ENCODE results near the gene RAB6B. TPM values are rescaled to one million over a fixed set of nuclear protein-coding genes. Genes with fewer than 3 reads are reported as not detected.
"Not testable (repeated sequence)": the region's sequence is repeated elsewhere in the genome, so short reads cannot be mapped to it uniquely, and the experiment has no call there.

The RAB6B gene
- total and polyA plus RNA-seq, 2 of the 8 experiments (the other 6 are each of a cell fraction or from before 2014, with no cell fraction given), result 7.9 to 15.6 TPM

GRCh38 chr3:133780756-133781155, 114.9 kb downstream of the RAB6B start:
- H2AFZ ChIP-seq (ENCODE audit: low read length); H4K20me1 ChIP-seq (replicated peaks in 1 of 2; ENCODE audit: control insufficient read depth in 1 of 2, insufficient read depth in 2 of 2, low read length in 2 of 2); H4K91ac ChIP-seq (replicated peaks; ENCODE audit: insufficient read length, low read length); H3K9me3 ChIP-seq (ENCODE audit: insufficient read depth in 2 of 2, low read depth in 1 of 2, low read length in 1 of 2); H3K27ac ChIP-seq (ENCODE audit: low read depth, low read length); H3K9ac ChIP-seq (replicated peaks in 1 of 4; ENCODE audit: extremely low read depth in 1 of 4, low read depth in 3 of 4, low read length in 3 of 4); H3K56ac ChIP-seq (replicated peaks; ENCODE audit: insufficient read length, low read depth, low read length); DNase-seq (ENCODE audit: low read depth in 1 of 2, low spot score in 2 of 2); H3K23ac ChIP-seq (ENCODE audit: insufficient read length); H2AK5ac ChIP-seq (ENCODE audit: low read depth, low read length); H3K36me3 ChIP-seq (ENCODE audit: control insufficient read depth in 2 of 4, insufficient read depth in 4 of 4, low read length in 3 of 4); H3K18ac ChIP-seq (ENCODE audit: extremely low read depth, low read length); H2BK20ac ChIP-seq (ENCODE audit: low read length); H2BK15ac ChIP-seq (ENCODE audit: low read length); H3K4me2 ChIP-seq (ENCODE audit: insufficient read depth in 1 of 2, low read depth in 2 of 2, low read length in 2 of 2); H3K4ac ChIP-seq (replicated peaks; ENCODE audit: insufficient read length, low read depth, low read length); H2BK120ac ChIP-seq (replicated peaks; ENCODE audit: low read depth, low read length); H3K79me1 ChIP-seq (ENCODE audit: low read depth, low read length); H3K14ac ChIP-seq (ENCODE audit: insufficient read length); H4K8ac ChIP-seq (ENCODE audit: extremely low read depth, insufficient read depth, low read length); H2BK12ac ChIP-seq (ENCODE audit: low read depth, low read length); H3K23me2 ChIP-seq (ENCODE audit: low read depth, low read length); H4K5ac ChIP-seq (ENCODE audit: insufficient read length, low read depth, low read length); FAIRE-seq; POLR2A ChIA-PET (ENCODE audit: partially characterized antibody); H3K79me2 ChIP-seq (ENCODE audit: control insufficient read depth in 1 of 2, insufficient read depth in 2 of 2, low read length in 2 of 2); H3K4me1 ChIP-seq (replicated peaks in 1 of 4; ENCODE audit: control insufficient read depth in 3 of 4, insufficient read depth in 4 of 4, low read length in 3 of 4); H3K27me3 ChIP-seq (replicated peaks in 1 of 4; ENCODE audit: control insufficient read depth in 3 of 4, extremely low read depth in 1 of 4, insufficient read depth in 3 of 4, low read length in 3 of 4); H3K4me3 ChIP-seq (ENCODE audit: extremely low read depth in 1 of 4, insufficient read depth in 2 of 4, low read depth in 3 of 4, low read length in 4 of 4); H2BK5ac ChIP-seq (ENCODE audit: low read depth, low read length): not testable (repeated sequence)
- CTCF ChIA-PET (ENCODE audit: partially characterized antibody), result interaction anchor here (0.8 kb wide), 1 partner anchor 38 kb away, joined by 3 read pairs; no protein-coding TSS in a partner anchor
- WGBS, 2 experiments (ENCODE audit: extremely low coverage in 1 of 2, insufficient coverage in 1 of 2, insufficient read length in 1 of 2, insufficient replicate concordance in 2 of 2, low coverage in 1 of 2, low lambda C conversion rate in 2 of 2, missing lambda C conversion rate in 1 of 2), result 97% methylated on average over 6 of the region's 6 CpGs; no CpG with 5 or more reads in 1 of the 2 experiments

Data from H1 (cell line).